SU-DHL-6 (cell line): ENCODE measurements around the gene CLHC1.
A peak's percentile ranks its signal among the peaks of the same experiment; 100 is the strongest.

Experiments used
- CTCF ChIP-seq: fragments of 200-600 bp; sonication (generic); IDR thresholded peaks from one replicate; pipeline ENCODE4 v1.5.1; 2017; ENCODE audit warnings: antibody characterized with exemption, mild to moderate bottlenecking, low read length, moderate library complexity; ENCODE audit not compliant: insufficient read depth, poor library complexity, severe bottlenecking
- EZH2phosphoT487 ChIP-seq: fragments of 200-600 bp; sonication (generic), shearing (Covaris generic); conservative IDR thresholded peaks from 2 replicates; pipeline ENCODE4 v1.6.1; 2018; ENCODE audit warnings: mild to moderate bottlenecking, antibody characterized with exemption, low read length, moderate library complexity, mixed read lengths

- TF ChIP-seq CTCF, result peak; percentile 74
- no peak for TF ChIP-seq EZH2phosphoT487
Observed at GRCh38 chr2:55168221-55169154, 63.6 kb downstream of the CLHC1 start.
